HepG2 (cell line): ENCODE results near the gene CPT1C. TPM values are rescaled to one million over a fixed set of nuclear protein-coding genes. Genes with fewer than 3 reads are reported as not detected.
A peak's percentile ranks its signal among the peaks of the same experiment; 100 is the strongest.

Experiments
- ATAC-seq: fragments of 200-7000 bp; cut with Tn5 transposase; 3 replicates; pipeline ENCODE4 v1.9.1; 2020; ENCODE audit warnings: mild to moderate bottlenecking, moderate library complexity
- BruUV-seq: library from RNA; stranded (reverse); fragments of 400-500 nt; replicated peaks from 2 replicates; lab custom pipeline; 2021; lab: Mats Ljungman, UMichigan
- CTCF ChIA-PET: fragments of 300-600 bp; formaldehyde crosslinking; extraction: SDS; loops from one replicate; lab custom pipeline; 2021; ENCODE audit warnings: low total read pairs, inconsistent platforms, low intra/inter-chr PET ratio; lab: Yijun Ruan, JAX
- POLR2A ChIA-PET: fragments of 350-600 bp; sonication (Branson Sonifier 250); formaldehyde crosslinking; loops from one replicate; lab custom pipeline; 2020; ENCODE audit warnings: antibody characterized with exemption, inconsistent platforms; lab: Yijun Ruan, JAX
- DNase-seq: peaks from one replicate; pipeline ENCODE4 v3.0.0-alpha.2; 2015; ENCODE audit warnings: low spot score
- FAIRE-seq: peaks from 3 replicates; lab custom pipeline; 2011; peaks lifted over from hg19 to GRCh38; lab: Jason Lieb, UNC
- H2AFZ ChIP-seq: one replicate; pipeline ENCODE4 v1.6.1; 2011; ENCODE audit warnings: low read length, inconsistent platforms
- H3K27ac ChIP-seq: fragments of 300-600 bp; 3 replicates; pipeline ENCODE4 v1.8.0; 2011; ENCODE audit warnings: mixed run types, mild to moderate bottlenecking, mixed read lengths, low read length, inconsistent platforms; ENCODE audit not compliant: insufficient read depth; ENCODE audit errors: extremely low read length
- H3K27me3 ChIP-seq, 2 experiments: fragments of 200-600 bp in 1 of 2; 2 replicates in 1 of 2; 3 replicates in 1 of 2; pipeline versions ENCODE4 v1.6.0 to v1.8.0; 2011; ENCODE audit warnings: low read length in 2 of 2, mild to moderate bottlenecking in 2 of 2, moderate library complexity in 2 of 2, inconsistent platforms in 1 of 2; ENCODE audit not compliant: insufficient read depth in 2 of 2, control insufficient read depth in 1 of 2
- H3K36me3 ChIP-seq, 2 experiments: fragments of 200-600 bp in 1 of 2; replicated peaks in 1 of 2; 2 replicates in 1 of 2; 3 replicates in 1 of 2; pipeline versions ENCODE4 v1.5.1 to v1.8.0; 2011; ENCODE audit warnings: low read length in 2 of 2, inconsistent platforms in 1 of 2; ENCODE audit not compliant: insufficient read depth in 2 of 2, control insufficient read depth in 1 of 2
- H3K4me1 ChIP-seq: 2 replicates; pipeline ENCODE4 v1.5.1; 2012; ENCODE audit warnings: low read length, inconsistent platforms; ENCODE audit not compliant: insufficient read depth
- H3K4me2 ChIP-seq: 2 replicates; pipeline ENCODE4 v1.6.0; 2011; ENCODE audit warnings: low read depth, low read length, inconsistent platforms
- H3K4me3 ChIP-seq, 3 experiments: fragments of 200-600 bp in 1 of 3; sonication (generic), shearing (Covaris generic) in 1 of 3; replicated peaks in 1 of 3; 2 replicates each; pipeline ENCODE4 v1.5.1; 2011 to 2016; ENCODE audit warnings: low read length in 3 of 3, inconsistent platforms in 2 of 3, low read depth in 2 of 3, mild to moderate bottlenecking in 2 of 3, control low read depth in 1 of 3, mixed read lengths in 1 of 3; ENCODE audit not compliant: insufficient read depth in 1 of 3
- H3K79me2 ChIP-seq: one replicate; pipeline ENCODE4 v1.6.1; 2011; ENCODE audit warnings: low read length, inconsistent platforms; ENCODE audit not compliant: insufficient read depth
- H3K9ac ChIP-seq: 2 replicates; pipeline ENCODE4 v1.6.0; 2011; ENCODE audit warnings: mild to moderate bottlenecking, low read depth, low read length, inconsistent platforms; ENCODE audit not compliant: insufficient read depth
- H3K9me3 ChIP-seq: 2 replicates; pipeline ENCODE4 v1.5.1; 2012; ENCODE audit warnings: mild to moderate bottlenecking, low read length
- H4K20me1 ChIP-seq: 2 replicates; pipeline ENCODE4 v1.6.0; 2011; ENCODE audit warnings: inconsistent platforms, mild to moderate bottlenecking, low read length, moderate library complexity; ENCODE audit not compliant: insufficient read depth
- ASH2L ChIP-seq: fragments of 300-600, 200-600 bp; sonication (generic); IDR thresholded peaks from 2 replicates; pipeline ENCODE4 v1.7.0; 2017; ENCODE audit warnings: low read depth, mild to moderate bottlenecking, moderate library complexity, mixed read lengths, low read length; ENCODE audit not compliant: insufficient read length
- EED ChIP-seq: sonication (generic); formaldehyde crosslinking; IDR thresholded peaks from 2 replicates; pipeline ENCODE4 v1.5.0; 2020; ENCODE audit warnings: mild to moderate bottlenecking, missing genetic modification reagents
- JDP2 ChIP-seq: sonication (generic); formaldehyde crosslinking; IDR thresholded peaks from 2 replicates; pipeline ENCODE4 v1.8.1; 2022; ENCODE audit warnings: missing genetic modification reagents, borderline replicate concordance
- KMT2A ChIP-seq: sonication (generic); formaldehyde crosslinking; IDR thresholded peaks from 2 replicates; pipeline ENCODE4 v1.4.0; 2020; ENCODE audit warnings: missing genetic modification reagents
- TBP ChIP-seq: sonication (generic); formaldehyde crosslinking; IDR thresholded peaks from 2 replicates; pipeline ENCODE4 v1.5.0; 2020; ENCODE audit warnings: missing genetic modification reagents
- TRIM24 ChIP-seq: sonication (generic); formaldehyde crosslinking; IDR thresholded peaks from 2 replicates; pipeline ENCODE4 v1.8.0; 2022; ENCODE audit warnings: mild to moderate bottlenecking, missing genetic modification reagents
- ZFP36 ChIP-seq: fragments of 150-350 bp; IDR thresholded peaks from 2 replicates; pipeline ENCODE4 v1.6.1; 2018; ENCODE audit warnings: borderline replicate concordance, low read length, low read depth; ENCODE audit not compliant: partially characterized antibody
- ZFP37 ChIP-seq: sonication (generic); formaldehyde crosslinking; IDR thresholded peaks from 2 replicates; pipeline ENCODE4 v1.4.0; 2020; ENCODE audit warnings: missing genetic modification reagents, borderline replicate concordance
- ZKSCAN8 ChIP-seq: IDR thresholded peaks from 2 replicates; pipeline ENCODE4 v1.6.1; 2016; ENCODE audit warnings: borderline replicate concordance, missing genetic modification reagents, missing compliant biosample characterization
- ZNF256 ChIP-seq: sonication (generic); formaldehyde crosslinking; conservative IDR thresholded peaks from 2 replicates; pipeline ENCODE4 v1.4.0; 2020; ENCODE audit warnings: missing genetic modification reagents
- ZNF563 ChIP-seq: sonication (generic); formaldehyde crosslinking; IDR thresholded peaks from 2 replicates; pipeline ENCODE4 v1.8.0; 2022; ENCODE audit warnings: mild to moderate bottlenecking, moderate library complexity, missing genetic modification reagents
- ZNF674 ChIP-seq: sonication (generic); formaldehyde crosslinking; IDR thresholded peaks from 2 replicates; pipeline ENCODE4 v1.5.0; 2020; ENCODE audit warnings: low read depth, mild to moderate bottlenecking, missing genetic modification reagents
- ZNF724P ChIP-seq: sonication (generic); formaldehyde crosslinking; IDR thresholded peaks from 2 replicates; pipeline ENCODE4 v1.8.0; 2022; ENCODE audit warnings: missing genetic modification reagents, borderline replicate concordance
- ZNF878 ChIP-seq: sonication (generic); formaldehyde crosslinking; IDR thresholded peaks from 2 replicates; pipeline ENCODE4 v1.8.1; 2023; ENCODE audit warnings: mild to moderate bottlenecking, missing genetic modification reagents, moderate library complexity
- WGBS: methylation state at CpG from one replicate; pipeline ENCODE4 v1.1.6; 2017; ENCODE audit warnings: low lambda C conversion rate; 5-methylcytosine and 5-hydroxymethylcytosine counted together
- in situ Hi-C: cut with HindIII; loops from 2 replicates; pipeline ENCODE4 v1.10.0; 2017; ENCODE audit warnings: low pct_unique_long_range_greater_than_20kb; ENCODE audit not compliant: extremely low pct_ligation_motif_present
- intact Hi-C: fragments of 100-400 bp; cut with micrococcal nuclease; formaldehyde crosslinking; loops from one replicate; pipeline ENCODE4 v1.10.0; 2022; ENCODE audit not compliant: unreplicated experiment
- polyA plus RNA-seq, 8 experiments: library from polyadenylated mRNA; depleted of rRNA in 3 of 8; stranded (reverse) in 7 of 8; unstranded in 1 of 8; fragments of >200 nt; fragmentation: Illumina TruSeq in 4 of 8; extraction: Trizol in 4 of 8; gene quantifications; 2 replicates each; pipeline versions ENCODE4 v1.2.1 to v1.2.3, GENCODE V29; 2011 to 2016; ENCODE audit warnings: low read depth in 4 of 8, missing spikeins in 1 of 8, mixed read lengths in 1 of 8; ENCODE audit not compliant: insufficient read depth in 1 of 8
- total RNA-seq, 5 experiments: library from RNA; depleted of rRNA; stranded (reverse); fragments of >200 nt; fragmentation: Illumina TruSeq; extraction: Trizol; gene quantifications; 2 replicates each; pipeline ENCODE4 v1.2.3, GENCODE V29; 2016; ENCODE audit warnings: low read depth in 1 of 5
- TF ChIP-seq, protein P1 (sequence below): sonication (generic); formaldehyde crosslinking; IDR thresholded peaks from 2 replicates; pipeline ENCODE4 v1.8.1; 2023; ENCODE audit warnings: mild to moderate bottlenecking, missing genetic modification reagents
- TF ChIP-seq, protein P2 (sequence below): sonication (generic); formaldehyde crosslinking; IDR thresholded peaks from 2 replicates; pipeline ENCODE4 v1.5.0; 2020; ENCODE audit warnings: mild to moderate bottlenecking, low read depth, missing genetic modification reagents, borderline replicate concordance
- TF ChIP-seq, protein P3 (sequence below): sonication (generic); formaldehyde crosslinking; IDR thresholded peaks from 2 replicates; pipeline ENCODE4 v1.5.1; 2020; ENCODE audit warnings: mild to moderate bottlenecking, missing genetic modification reagents, moderate library complexity
- TF ChIP-seq, protein P4 (sequence below): sonication (generic); formaldehyde crosslinking; IDR thresholded peaks from 2 replicates; pipeline ENCODE4; 2020; ENCODE audit warnings: missing genetic modification reagents, mild to moderate bottlenecking, borderline replicate concordance

The CPT1C gene
- total and polyA plus RNA-seq, 2 of the 13 experiments (the other 11 are each of a cell fraction or from before 2014, with no cell fraction given) = 0.18 TPM; not detected in 1

DNA sequence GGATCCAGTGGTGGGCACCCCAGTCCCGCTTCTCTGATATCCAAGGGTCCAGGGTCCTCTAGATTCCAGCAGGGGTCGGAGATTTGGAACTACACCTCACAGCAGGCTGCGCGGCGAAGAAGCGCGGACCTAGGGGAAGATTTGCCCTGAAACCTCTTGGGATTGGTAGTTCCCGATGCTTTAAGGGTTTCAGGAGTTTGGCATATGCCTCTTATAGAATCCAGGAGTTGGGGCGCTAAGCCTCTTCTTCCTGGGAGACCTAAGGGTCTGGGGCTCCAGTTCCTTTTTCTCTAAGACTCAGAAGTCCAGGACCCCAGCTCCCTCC lies 24.8 kb upstream of the CPT1C start:
- DNase-seq (no peak), ATAC-seq (peak; percentile 24), FAIRE-seq (no peak)
- POLR2A ChIA-PET = interaction anchor here (3.3 to 5.7 kb wide), 2 partner anchors 11 to 24 kb away, joined by 36 to 92 read pairs; partner anchors contain the start of genes PRMT1, RRAS and SCAF1
- H3K9ac ChIP-seq = peak overlapping the region; percentile 90
- peaks cover 30% of the 10 kb centered on the region for H3K4me1 ChIP-seq
- H3K36me3 ChIP-seq = peaks cover 9 to 25% of the 10 kb centered on the region in 2 experiments
- TSS peak; percentile 85 for BruUV-seq
- peaks cover 5% of the 10 kb centered on the region; the same call in 1 of the 2 replicates for H4K20me1 ChIP-seq
- H3K27ac ChIP-seq = peak overlapping the region; percentile 74
- H3K79me2 ChIP-seq = peaks cover 30% of the 10 kb centered on the region
- in situ Hi-C loops (no loop called here), intact Hi-C loops (no loop called here)
- WGBS = no CpG with 5 or more reads among the region's 9 CpGs
- H3K4me3 ChIP-seq = peak overlapping the region; percentile 63 to 96 (median 93)
- H3K9me3 ChIP-seq = no peaks in the 10 kb centered on the region
- peak overlapping the region; percentile 98 for H3K4me2 ChIP-seq
- CTCF ChIA-PET = no interaction called here
- no peaks in the 10 kb centered on the region; a peak in 1 of 5 replicates for H3K27me3 ChIP-seq
- no peak overlapping the region for H2AFZ ChIP-seq
- TF ChIP-seq TBP (CRISPR knock-in tag) (no peak), ASH2L (peak; percentile 3), ZNF256 (CRISPR knock-in tag) (0 out of 2 replicates have a peak, but pooled peaks have one; percentile 14), ZNF724P (CRISPR knock-in tag) (no peak), TRIM24 (no peak), ZFP36 (no peak), ZNF878 (CRISPR knock-in tag) (no peak), ZKSCAN8 (CRISPR knock-in tag) (no peak), ZNF563 (CRISPR knock-in tag) (no peak), JDP2 (CRISPR knock-in tag) (no peak), EED (CRISPR knock-in tag) (no peak), ZNF674 (CRISPR knock-in tag) (no peak), KMT2A (no peak), ZFP37 (no peak)
- TF ChIP-seq, protein P1, sequence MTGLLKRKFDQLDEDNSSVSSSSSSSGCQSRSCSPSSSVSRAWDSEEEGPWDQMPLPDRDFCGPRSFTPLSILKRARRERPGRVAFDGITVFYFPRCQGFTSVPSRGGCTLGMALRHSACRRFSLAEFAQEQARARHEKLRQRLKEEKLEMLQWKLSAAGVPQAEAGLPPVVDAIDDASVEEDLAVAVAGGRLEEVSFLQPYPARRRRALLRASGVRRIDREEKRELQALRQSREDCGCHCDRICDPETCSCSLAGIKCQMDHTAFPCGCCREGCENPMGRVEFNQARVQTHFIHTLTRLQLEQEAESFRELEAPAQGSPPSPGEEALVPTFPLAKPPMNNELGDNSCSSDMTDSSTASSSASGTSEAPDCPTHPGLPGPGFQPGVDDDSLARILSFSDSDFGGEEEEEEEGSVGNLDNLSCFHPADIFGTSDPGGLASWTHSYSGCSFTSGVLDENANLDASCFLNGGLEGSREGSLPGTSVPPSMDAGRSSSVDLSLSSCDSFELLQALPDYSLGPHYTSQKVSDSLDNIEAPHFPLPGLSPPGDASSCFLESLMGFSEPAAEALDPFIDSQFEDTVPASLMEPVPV (CRISPR knock-in tag) = no peak
- TF ChIP-seq, protein P2, sequence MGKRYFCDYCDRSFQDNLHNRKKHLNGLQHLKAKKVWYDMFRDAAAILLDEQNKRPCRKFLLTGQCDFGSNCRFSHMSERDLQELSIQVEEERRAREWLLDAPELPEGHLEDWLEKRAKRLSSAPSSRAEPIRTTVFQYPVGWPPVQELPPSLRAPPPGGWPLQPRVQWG (CRISPR knock-in tag) = no peak
- TF ChIP-seq, protein P3, sequence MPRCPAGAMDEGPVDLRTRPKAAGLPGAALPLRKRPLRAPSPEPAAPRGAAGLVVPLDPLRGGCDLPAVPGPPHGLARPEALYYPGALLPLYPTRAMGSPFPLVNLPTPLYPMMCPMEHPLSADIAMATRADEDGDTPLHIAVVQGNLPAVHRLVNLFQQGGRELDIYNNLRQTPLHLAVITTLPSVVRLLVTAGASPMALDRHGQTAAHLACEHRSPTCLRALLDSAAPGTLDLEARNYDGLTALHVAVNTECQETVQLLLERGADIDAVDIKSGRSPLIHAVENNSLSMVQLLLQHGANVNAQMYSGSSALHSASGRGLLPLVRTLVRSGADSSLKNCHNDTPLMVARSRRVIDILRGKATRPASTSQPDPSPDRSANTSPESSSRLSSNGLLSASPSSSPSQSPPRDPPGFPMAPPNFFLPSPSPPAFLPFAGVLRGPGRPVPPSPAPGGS (CRISPR knock-in tag) = no peak
- TF ChIP-seq, protein P4, sequence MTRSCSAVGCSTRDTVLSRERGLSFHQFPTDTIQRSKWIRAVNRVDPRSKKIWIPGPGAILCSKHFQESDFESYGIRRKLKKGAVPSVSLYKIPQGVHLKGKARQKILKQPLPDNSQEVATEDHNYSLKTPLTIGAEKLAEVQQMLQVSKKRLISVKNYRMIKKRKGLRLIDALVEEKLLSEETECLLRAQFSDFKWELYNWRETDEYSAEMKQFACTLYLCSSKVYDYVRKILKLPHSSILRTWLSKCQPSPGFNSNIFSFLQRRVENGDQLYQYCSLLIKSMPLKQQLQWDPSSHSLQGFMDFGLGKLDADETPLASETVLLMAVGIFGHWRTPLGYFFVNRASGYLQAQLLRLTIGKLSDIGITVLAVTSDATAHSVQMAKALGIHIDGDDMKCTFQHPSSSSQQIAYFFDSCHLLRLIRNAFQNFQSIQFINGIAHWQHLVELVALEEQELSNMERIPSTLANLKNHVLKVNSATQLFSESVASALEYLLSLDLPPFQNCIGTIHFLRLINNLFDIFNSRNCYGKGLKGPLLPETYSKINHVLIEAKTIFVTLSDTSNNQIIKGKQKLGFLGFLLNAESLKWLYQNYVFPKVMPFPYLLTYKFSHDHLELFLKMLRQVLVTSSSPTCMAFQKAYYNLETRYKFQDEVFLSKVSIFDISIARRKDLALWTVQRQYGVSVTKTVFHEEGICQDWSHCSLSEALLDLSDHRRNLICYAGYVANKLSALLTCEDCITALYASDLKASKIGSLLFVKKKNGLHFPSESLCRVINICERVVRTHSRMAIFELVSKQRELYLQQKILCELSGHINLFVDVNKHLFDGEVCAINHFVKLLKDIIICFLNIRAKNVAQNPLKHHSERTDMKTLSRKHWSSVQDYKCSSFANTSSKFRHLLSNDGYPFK (CRISPR knock-in tag) = no peak
